LNCaP clone FGC (cell line): Measurements from ENCODE around the gene GSTM1.

Source experiments
- DNase-seq: peaks from one replicate; pipeline ENCODE4 v3.0.0-alpha.2; 2011; ENCODE audit warnings: low read depth
- H3K4me3 ChIP-seq: 2 replicates; pipeline ENCODE4 v1.5.1; 2011; ENCODE audit warnings: mild to moderate bottlenecking, low read depth, low read length, control low read depth
- CTCF ChIP-seq: IDR thresholded peaks from 2 replicates; pipeline ENCODE4 v1.5.1; 2012; ENCODE audit warnings: mild to moderate bottlenecking; ENCODE audit not compliant: control insufficient read depth, insufficient read depth; ENCODE audit errors: extremely low read depth

The GSTM1 gene

DNA sequence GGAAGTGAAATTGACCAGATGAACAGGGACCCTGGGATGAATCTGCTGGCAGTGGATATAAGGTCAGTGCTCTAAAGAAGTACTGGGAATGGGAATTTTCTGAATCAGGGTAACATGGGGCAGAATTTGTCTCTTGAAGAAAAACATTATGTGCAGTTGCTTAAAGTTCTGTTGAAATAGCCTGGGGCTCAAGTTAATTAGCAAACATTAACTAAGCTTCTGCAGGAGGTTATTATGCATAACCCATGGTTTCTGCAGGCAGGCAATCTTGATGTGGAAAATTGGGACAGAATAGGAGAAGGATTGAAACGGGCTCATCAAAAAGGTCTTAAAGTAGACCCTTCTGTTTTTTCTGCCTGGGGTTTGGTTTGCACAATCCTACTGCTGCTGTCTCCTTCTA, 38.4 kb downstream of the GSTM1 start:
- no peak for TF ChIP-seq CTCF
- DNase-seq: no peak
- no peak overlapping the region for H3K4me3 ChIP-seq

GRCh38 chr1:109726728-109727373, 39.2 kb downstream of the GSTM1 start:
- no peak for TF ChIP-seq CTCF
- no peak overlapping the region for H3K4me3 ChIP-seq
- DNase-seq: no peak

DNA sequence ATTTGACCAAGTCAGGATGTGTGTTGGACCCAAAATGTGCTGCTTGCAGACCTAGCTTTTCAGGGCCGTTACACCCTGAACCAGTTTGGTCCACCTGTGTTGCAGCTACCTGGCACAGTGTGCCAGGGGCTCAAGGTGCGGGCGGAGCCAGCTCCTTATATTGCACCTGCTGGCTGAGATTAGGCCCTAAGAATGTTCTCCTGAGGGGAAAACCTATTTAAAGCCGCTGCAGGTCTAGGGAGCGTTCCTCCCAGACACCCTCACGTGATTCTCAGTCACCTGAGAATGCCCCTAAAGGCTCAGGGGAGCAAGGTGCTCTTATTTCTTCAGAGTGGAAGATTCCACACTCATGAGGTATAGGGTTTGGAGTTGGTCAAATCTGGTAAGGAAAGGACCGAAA, 41.3 kb downstream of the GSTM1 start:
- H3K4me3 ChIP-seq: no peak overlapping the region
- DNase-seq: no peak
- no peak for TF ChIP-seq CTCF

DNA sequence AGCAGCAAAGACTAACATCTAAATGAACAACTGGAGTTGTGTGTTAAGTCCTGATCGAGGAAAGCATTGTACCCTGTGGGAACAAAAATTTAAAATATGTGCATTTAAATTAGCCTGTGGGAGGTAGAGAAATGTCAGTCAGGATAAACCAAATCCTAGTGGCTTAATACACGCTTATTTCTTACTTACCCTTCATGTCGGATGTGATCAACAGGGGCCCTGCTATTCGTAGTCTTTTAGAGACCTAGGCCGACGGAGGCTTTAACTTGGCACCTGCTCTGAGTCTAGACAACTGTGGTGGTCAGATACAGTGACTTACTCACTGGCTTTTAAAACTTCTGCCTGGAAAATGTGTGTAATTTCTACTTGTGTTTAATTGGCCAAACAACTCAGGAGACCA, 43.0 kb downstream of the GSTM1 start:
- no peak for TF ChIP-seq CTCF
- DNase-seq: no peak
- no peak overlapping the region for H3K4me3 ChIP-seq

- no peak for TF ChIP-seq CTCF
- no peak overlapping the region for H3K4me3 ChIP-seq
- DNase-seq: no peak
These were observed 44.8 kb downstream of the GSTM1 start for GRCh38 chr1:109732390-109732881.

DNA sequence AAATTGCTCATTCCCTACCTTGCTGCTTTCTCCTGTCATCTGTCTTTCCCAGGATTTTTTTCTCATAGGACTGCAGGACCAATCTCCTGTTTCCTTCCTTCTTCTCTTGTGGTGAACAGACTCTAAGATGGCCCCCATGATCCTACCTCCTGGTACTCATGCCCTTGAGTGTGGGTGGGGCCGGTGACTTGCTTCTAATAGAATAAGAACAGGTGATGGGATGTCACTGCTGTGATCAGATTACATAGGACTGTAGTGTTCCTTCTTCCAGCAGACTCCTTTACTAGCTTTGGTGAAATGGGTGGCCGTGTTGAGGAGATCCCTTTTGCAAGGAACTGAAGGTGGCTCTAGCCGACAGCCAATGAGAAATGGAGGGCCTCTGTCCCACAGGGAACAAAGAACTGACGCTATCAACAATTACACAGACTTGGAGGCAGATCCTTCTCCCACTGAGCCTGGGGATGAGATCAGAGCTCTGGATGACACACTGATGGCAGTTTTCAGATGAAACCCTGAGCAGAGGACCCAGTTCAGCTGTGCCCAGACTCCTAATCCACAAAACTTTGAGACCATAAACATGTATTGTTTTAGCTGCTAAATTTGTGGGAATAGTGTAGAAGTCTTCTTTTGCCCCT, 45.7 kb downstream of the GSTM1 start:
- DNase-seq: no peak
- no peak for TF ChIP-seq CTCF

More for the DNA sequence above, 45.7 kb downstream of the GSTM1 start:
- no peak overlapping the region for H3K4me3 ChIP-seq
